RCC 7860 (cell line): Measurements from ENCODE around the gene SNX30.

Experiments used
- DNase-seq: peaks from one replicate; pipeline ENCODE4 v3.0.0-alpha.2; 2015; ENCODE audit warnings: low spot score
- FAIRE-seq: peaks from 2 replicates; lab custom pipeline; 2012; peaks lifted over from hg19 to GRCh38; lab: Jason Lieb, UNC

SNX30 gene

GRCh38 chr9:112819635-112820496 is 69.3 kb downstream of the SNX30 start:
- FAIRE-seq (peak; percentile 8), DNase-seq (peak; percentile 60)

DNA sequence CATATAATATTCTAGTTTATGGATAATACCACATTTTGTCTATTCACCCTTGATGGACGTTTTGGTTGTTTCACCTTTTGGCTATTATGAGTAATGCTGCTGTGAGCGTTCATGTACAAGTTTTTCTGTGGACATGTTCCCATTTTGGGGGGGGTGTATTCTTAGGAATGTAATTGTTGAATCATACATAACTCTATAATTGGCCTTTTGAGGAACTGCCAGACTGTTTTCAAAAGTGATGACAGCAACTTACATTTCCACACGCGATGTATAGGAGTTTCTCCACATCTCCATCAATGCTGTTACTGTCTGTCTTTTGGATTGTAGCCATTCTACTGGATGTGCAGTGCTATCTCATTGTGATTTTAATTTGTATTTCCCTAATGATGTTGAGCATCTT is 70.3 kb downstream of the SNX30 start:
- DNase-seq: no peak
- no peak for FAIRE-seq

DNA sequence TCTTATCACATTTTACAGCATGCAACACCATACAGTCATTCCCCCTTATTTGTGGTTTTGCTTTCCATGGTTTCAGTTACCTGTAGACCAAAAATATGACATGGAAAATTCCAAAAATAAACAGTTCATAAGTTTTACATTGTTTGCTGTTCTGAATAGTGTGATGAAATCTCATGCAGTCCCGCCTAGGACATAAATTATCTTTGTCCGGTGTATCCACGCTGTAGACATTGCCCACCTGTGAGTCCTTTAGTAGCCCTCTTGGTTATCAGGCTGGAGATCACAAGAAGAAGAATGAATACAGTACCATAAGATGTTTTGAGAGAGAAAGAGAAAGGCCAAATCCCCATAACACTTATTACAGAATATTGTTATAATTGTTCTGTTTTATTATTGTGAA is 72.1 kb downstream of the SNX30 start:
- DNase-seq (no peak), FAIRE-seq (no peak)

DNA sequence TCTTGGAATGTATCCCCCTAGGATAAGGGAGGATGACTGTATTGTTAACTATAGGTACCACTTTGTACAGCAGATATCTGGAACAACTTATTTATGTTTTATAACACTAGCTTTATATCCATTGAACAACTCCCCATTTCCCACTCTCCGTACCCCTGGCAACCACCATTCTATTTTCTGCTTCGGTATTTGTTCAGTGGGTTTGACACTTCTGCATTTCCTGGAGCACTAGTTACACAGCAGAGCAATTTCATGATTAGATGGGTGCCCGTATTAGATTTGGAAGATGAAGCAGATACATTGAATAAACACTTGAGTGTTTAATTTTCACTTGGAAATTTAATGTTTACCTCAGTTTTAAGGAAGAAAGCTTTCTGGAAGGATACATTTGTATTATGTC is 72.7 kb downstream of the SNX30 start:
- FAIRE-seq (no peak), DNase-seq (no peak)

- FAIRE-seq (no peak), DNase-seq (no peak)
These were observed 80.8 kb downstream of the SNX30 start for GRCh38 chr9:112831281-112831851.

- DNase-seq: no peak
- FAIRE-seq: no peak
These were observed 81.4 kb downstream of the SNX30 start for GRCh38 chr9:112831969-112832368.

DNA sequence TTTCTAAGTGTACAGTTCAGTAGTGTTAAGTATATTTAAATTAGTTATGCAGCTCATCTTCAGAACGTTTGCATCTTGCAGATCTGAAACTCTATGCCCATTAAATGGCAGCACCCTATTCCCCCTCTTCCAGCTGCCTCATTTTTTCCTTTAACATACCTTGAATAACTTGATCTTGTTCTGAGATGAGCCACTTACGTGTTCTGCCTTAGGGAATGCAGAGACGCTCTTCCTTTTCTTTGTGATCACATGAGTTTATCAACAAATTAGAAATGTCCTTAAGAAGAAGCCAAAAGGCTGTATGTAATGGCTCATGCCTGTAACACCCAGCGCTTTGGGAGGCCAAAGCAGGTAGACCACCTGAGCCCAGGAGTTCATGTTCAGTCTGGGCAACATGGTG is 82.5 kb downstream of the SNX30 start:
- DNase-seq: no peak
- FAIRE-seq: no peak

DNA sequence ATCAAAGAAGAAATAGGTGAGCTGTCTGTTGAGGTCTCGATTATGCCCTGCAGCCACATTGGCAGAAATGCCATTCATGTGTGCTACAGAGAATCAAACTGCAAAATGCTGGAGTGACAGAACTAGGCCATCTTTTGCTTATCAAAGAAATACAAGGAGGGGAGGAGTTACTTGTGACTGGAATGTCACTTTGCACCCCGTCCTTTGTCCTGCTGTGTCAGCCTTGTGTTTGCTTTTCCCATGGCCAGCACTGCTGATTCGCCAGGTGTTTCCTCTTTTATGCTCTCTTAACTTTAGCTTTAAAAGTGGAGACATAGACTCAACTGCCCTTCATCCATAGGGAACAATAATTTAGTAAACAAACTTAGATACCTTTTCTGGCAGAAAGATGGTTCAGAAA is 85.8 kb downstream of the SNX30 start:
- no peak for DNase-seq
- no peak for FAIRE-seq

GRCh38 chr9:112838342-112838741 is 87.8 kb downstream of the SNX30 start:
- FAIRE-seq (no peak), DNase-seq (no peak)

DNA sequence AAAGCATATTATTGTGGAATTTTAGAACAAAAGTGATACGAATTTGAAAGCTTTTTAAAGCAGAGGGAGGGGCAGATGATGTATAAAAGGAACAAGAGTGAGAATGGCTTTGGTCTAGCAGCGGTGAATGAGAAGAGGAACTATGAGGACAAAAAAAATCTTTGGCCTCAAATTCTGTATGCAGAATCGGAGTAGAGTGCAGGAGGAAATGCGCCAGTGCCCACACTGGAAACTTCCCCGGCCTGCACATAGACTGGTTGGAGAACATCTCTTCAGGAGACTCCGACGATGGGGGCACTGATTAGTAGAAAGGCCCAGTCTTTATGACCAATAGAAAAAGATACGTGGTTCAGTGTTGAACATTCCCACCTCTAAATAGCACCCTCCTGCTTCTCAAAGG is 88.8 kb downstream of the SNX30 start:
- FAIRE-seq: no peak
- DNase-seq: no peak

- DNase-seq (no peak), FAIRE-seq (no peak)
These were observed 90.7 kb downstream of the SNX30 start for GRCh38 chr9:112841261-112841660.

GRCh38 chr9:112842555-112842954 is 92.0 kb downstream of the SNX30 start:
- FAIRE-seq (no peak), DNase-seq (no peak)

GRCh38 chr9:112844771-112845542 is 94.4 kb downstream of the SNX30 start:
- DNase-seq (peak; percentile 63), FAIRE-seq (peak; percentile 59)

DNA sequence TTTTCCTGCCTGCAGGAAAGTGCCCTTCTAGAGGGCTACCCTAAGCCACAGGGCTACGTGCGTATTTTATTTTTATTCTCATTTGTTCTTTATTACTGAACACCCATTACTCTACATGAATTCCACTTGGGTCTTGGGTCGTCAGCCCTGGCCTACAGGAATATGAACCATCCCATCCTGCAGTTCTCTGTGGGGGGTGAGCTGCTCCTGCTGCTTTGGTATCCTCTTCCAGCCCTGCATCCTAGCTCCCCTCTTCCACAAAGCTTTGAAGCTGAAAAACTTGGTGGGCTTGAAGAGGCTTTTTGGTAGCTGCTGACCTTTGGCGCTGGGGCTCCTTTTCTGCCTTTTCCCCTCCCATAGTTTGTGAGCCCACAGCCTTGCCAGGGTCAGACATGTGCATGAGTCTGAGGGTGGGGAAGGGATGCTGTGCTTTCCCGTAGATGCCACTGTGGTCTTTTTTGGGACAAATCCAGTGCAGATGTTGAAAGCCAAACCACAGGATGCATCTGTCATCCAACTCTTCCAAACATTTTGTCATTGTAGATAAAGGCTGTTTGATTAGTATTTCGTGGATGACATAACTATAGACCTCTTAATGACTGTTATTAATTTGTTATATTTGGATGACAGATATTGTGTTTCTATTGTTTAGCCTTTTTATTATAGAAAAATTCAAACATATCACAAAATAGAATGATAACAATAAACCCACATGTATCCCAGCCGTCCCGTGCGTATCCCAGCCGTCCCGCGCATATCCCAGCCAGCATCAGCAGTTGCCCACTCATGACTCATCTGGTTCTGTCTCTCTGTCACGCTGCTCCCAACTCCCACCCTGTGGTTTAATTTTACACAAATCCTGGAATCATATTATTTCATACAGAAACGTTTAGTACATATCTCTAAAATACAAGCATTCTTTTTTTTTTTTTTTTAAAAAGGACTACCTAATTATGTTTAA is 96.2 kb downstream of the SNX30 start:
- FAIRE-seq (no peak), DNase-seq (no peak)

GRCh38 chr9:112848316-112849151 is 98.0 kb downstream of the SNX30 start:
- DNase-seq (no peak), FAIRE-seq (no peak)

DNA sequence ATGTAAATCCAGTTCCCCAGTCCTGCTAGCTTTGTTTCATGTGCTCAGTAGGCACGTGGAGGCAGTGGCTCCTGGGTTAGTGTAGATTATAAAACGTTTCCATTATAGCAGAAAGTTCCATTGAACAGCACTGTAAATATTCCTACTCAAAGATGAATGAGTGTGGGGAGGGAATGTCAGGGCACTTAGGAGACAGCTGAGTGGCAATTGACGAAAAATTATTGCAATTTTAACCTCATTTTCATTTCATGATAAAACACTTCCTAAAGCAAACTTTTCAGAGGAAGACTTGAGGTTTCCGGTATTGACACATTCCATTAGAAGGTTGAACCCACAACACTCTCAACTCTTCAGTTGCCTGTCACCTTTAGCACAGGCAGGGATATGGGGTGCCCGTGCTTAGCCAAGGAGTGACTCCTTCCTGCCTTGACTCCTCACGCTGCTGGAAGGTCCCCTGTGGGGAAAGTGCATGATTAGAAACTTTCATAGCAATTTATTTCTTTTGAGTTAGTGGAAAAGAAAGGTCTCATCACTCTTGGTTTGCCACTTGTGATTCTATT is 98.9 kb downstream of the SNX30 start:
- FAIRE-seq: no peak
- DNase-seq: no peak

DNA sequence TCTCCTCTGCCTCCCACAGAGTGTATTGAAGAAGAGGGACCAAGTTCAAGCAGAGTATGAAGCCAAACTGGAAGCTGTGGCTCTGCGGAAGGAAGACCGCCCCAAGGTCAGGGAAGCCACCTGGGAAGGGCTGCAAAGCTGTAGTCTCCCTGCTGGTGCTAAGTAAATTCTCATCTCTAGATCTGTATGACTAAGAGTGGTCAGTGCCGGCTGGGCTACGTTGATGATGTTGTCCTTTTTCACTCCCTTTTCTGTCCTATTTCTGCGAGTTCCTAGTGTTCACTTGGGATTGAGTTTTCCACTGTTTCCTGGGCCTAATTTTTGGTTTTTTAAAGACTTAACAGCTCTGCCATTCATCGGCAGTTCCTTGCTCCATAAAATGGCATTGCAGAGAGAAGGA is 100.3 kb downstream of the SNX30 start:
- FAIRE-seq (no peak), DNase-seq (no peak)

DNA sequence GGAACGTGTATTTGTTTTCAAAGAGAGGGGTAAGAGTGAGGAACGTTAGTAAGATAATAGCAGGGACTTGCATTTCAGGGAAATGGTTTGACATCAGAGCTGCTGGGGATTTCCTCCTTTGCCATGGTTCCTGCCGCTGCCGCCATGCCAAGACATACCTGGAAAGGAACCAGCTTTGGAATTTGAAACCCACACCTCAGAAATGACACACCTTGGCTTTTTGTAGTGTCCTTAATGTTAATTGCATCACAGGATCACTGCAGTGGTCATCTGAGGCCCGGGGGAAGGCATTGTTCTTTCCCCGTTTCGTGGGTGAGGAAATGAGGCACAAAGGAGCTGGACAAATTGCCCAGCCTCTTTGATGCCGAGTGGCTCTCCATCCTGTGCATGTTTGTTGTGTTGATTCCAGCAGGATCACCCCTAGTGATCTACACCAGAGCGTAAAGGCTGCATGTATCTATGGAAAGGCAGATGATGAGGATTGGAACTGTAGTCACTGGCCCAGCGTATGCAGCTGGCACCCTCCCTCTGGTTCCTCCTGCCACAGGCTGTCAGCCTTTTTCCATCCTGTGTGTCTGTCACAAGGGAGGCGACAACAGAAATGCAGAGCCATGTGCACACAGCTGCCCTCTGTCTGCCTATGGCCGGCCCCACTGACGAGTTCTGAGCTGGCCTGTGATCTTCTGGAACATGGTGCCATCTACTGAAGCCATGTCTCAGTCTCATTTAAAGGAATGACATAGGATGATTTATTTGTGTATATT is 102.4 kb downstream of the SNX30 start:
- DNase-seq (no peak), FAIRE-seq (no peak)
